K562 (cell line): ENCODE measurements around the gene KCNK4. TPM values are rescaled to one million over a fixed set of nuclear protein-coding genes. Genes with fewer than 3 reads are reported as not detected.
A peak's percentile ranks its signal among the peaks of the same experiment; 100 is the strongest.

Experiments used
- ARID1B ChIP-seq: fragments of 450-650 bp; IDR thresholded peaks from 2 replicates; pipeline ENCODE4 v1.6.1; 2016; ENCODE audit warnings: antibody characterized with exemption, mild to moderate bottlenecking, inconsistent platforms
- ARID4B ChIP-seq: sonication (generic); formaldehyde crosslinking; IDR thresholded peaks from 2 replicates; pipeline ENCODE4 v1.8.0; 2022; ENCODE audit warnings: mild to moderate bottlenecking, missing genetic modification reagents
- DIDO1 ChIP-seq: fragments of 450-650 bp; IDR thresholded peaks from 2 replicates; pipeline ENCODE4 v1.6.1; 2016; ENCODE audit warnings: low read depth, missing biosample characterization, missing genetic modification characterization
- HDAC8 ChIP-seq: fragments of 450-650 bp; IDR thresholded peaks from 2 replicates; pipeline ENCODE4 v1.6.1; 2016; ENCODE audit warnings: mild to moderate bottlenecking, missing genetic modification characterization, moderate library complexity, missing compliant biosample characterization
- KAT7 ChIP-seq: sonication (generic); formaldehyde crosslinking; IDR thresholded peaks from 2 replicates; pipeline ENCODE4 v1.8.0; 2022; ENCODE audit warnings: missing genetic modification reagents, mild to moderate bottlenecking, borderline replicate concordance
- MECOM ChIP-seq: fragments of 250-450 bp; sonication (Bioruptor Pico); IDR thresholded peaks from 2 replicates; pipeline ENCODE4 v1.8.0; 2022; ENCODE audit warnings: inconsistent platforms
- MXI1 ChIP-seq: IDR thresholded peaks from 2 replicates; pipeline ENCODE4 v1.6.1; 2011; ENCODE audit warnings: low read depth, mild to moderate bottlenecking, improper control_type of control experiment, low read length
- MYC ChIP-seq, 2 experiments: fragments of 250-450 bp in 1 of 2; sonication (Bioruptor Pico) in 1 of 2; IDR thresholded peaks; 2 replicates each; pipeline versions ENCODE4 v1.5.1 to v1.6.1; 2012 to 2021; ENCODE audit warnings: low read depth in 2 of 2, borderline replicate concordance in 1 of 2, improper control_type of control experiment in 1 of 2, low read length in 1 of 2, mild to moderate bottlenecking in 1 of 2, moderate library complexity in 1 of 2
- NR2C2 ChIP-seq, 2 experiments: fragments of 200-800 bp in 1 of 2; sonication (Bioruptor generic) in 1 of 2; sonication (generic) in 1 of 2; formaldehyde crosslinking in 1 of 2; IDR thresholded peaks; 2 replicates each; pipeline versions ENCODE4 v1.6.1 to v1.8.0; 2016 to 2022; ENCODE audit warnings: mild to moderate bottlenecking in 1 of 2, missing compliant biosample characterization in 1 of 2, missing genetic modification characterization in 1 of 2, missing genetic modification reagents in 1 of 2
- PHF20 ChIP-seq: fragments of 450-650 bp; IDR thresholded peaks from 2 replicates; pipeline ENCODE4 v1.6.1; 2018; ENCODE audit not compliant: partially characterized antibody
- SIN3A ChIP-seq, 2 experiments: fragments of 150-350 bp in 1 of 2; IDR thresholded peaks; 2 replicates each; pipeline ENCODE4 v1.6.1; 2011 to 2016; ENCODE audit warnings: borderline replicate concordance in 2 of 2, low read depth in 2 of 2, low read length in 2 of 2, mild to moderate bottlenecking in 2 of 2, moderate library complexity in 2 of 2; ENCODE audit not compliant: control insufficient read depth in 1 of 2
- SUPT5H ChIP-seq: fragments of 450-650 bp; IDR thresholded peaks from 2 replicates; pipeline ENCODE4 v1.6.1; 2016
- UBTF ChIP-seq, 2 experiments: IDR thresholded peaks; 2 replicates each; pipeline ENCODE4 v1.6.1; 2012; ENCODE audit warnings: improper control_type of control experiment in 2 of 2, low read depth in 2 of 2, low read length in 2 of 2, borderline replicate concordance in 1 of 2
- ZNF511 ChIP-seq: sonication (generic); formaldehyde crosslinking; IDR thresholded peaks from 2 replicates; pipeline ENCODE4 v1.8.0; 2022; ENCODE audit warnings: mild to moderate bottlenecking, missing genetic modification reagents
- polyA plus RNA-seq, 8 experiments: library from polyadenylated mRNA; depleted of rRNA in 4 of 8; stranded (reverse) in 5 of 8; unstranded in 3 of 8; fragments of >200 nt; fragmentation: Nextera tagmentation in 2 of 8; fragmentation: Illumina TruSeq in 1 of 8; extraction: Ambion mirVana in 2 of 8; extraction: Trizol in 1 of 8; gene quantifications; 2 replicates each; pipeline versions ENCODE4 v1.2.1 to v1.2.3, GENCODE V29; 2011 to 2014; ENCODE audit warnings: inconsistent platforms in 1 of 8, missing spikeins in 1 of 8
- total RNA-seq, 7 experiments: library from RNA; depleted of rRNA in 6 of 7; stranded (reverse); fragments of >200 nt in 6 of 7; fragmentation: Illumina TruSeq in 2 of 7; extraction: Trizol in 2 of 7; gene quantifications; 2 replicates each; pipeline versions ENCODE4 v1.2.1 to v1.2.3, GENCODE V29; 2011 to 2021; ENCODE audit warnings: low replicate concordance in 1 of 7
- TF ChIP-seq, protein P1 (sequence below): fragments of 450-650 bp; IDR thresholded peaks from 2 replicates; pipeline ENCODE4 v1.6.1; 2014; ENCODE audit warnings: low read depth, mild to moderate bottlenecking, moderate library complexity, borderline replicate concordance

Gene KCNK4
- total and polyA plus RNA-seq, 9 of the 15 experiments (the other 6 are each of a cell fraction or from before 2014, with no cell fraction given): not detected

- TF ChIP-seq ARID4B (CRISPR knock-in tag) (peak; percentile 93), ZNF511 (CRISPR knock-in tag) (peak; percentile 59; the same call in 1 of the 2 replicates), DIDO1 (tag) (no peak), UBTF (IDR thresholded peaks at IDR 0.05; ENCODE audit: borderline replicate concordance in 1 of 2, low read depth in 2 of 2, low read length in 2 of 2) (peak; percentile 92 to 99), ARID1B (0 out of 2 replicates have a peak, but pooled peaks have one; percentile 18), MXI1 (peak; percentile 22; the same call in 1 of the 2 replicates), SUPT5H (peak; percentile 70), HDAC8 (tag) (0 out of 2 replicates have a peak, but pooled peaks have one; percentile 35), KAT7 (CRISPR knock-in tag) (no peak), NR2C2 (CRISPR knock-in tag; IDR thresholded peaks at IDR 0.05) (peak; percentile 88; the same call in 1 of the 2 replicates), NR2C2 (tag; IDR thresholded peaks at IDR 0.05) (peak; percentile 82), SIN3A (IDR thresholded peaks at IDR 0.05; ENCODE audit: borderline replicate concordance in 2 of 2, control insufficient read depth in 1 of 2, low read depth in 2 of 2, low read length in 2 of 2) (peak in 1 of 2 experiments; percentile 72; a peak in 3 of 4 replicates), MECOM (CRISPR knock-in tag) (no peak), PHF20 (peak; percentile 73), MYC (IDR thresholded peaks at IDR 0.05; ENCODE audit: low read depth, low read length) (peak; percentile 69), MYC (CRISPR knock-in tag; IDR thresholded peaks at IDR 0.05; ENCODE audit: borderline replicate concordance, low read depth) (no peak)
- TF ChIP-seq, protein P1, sequence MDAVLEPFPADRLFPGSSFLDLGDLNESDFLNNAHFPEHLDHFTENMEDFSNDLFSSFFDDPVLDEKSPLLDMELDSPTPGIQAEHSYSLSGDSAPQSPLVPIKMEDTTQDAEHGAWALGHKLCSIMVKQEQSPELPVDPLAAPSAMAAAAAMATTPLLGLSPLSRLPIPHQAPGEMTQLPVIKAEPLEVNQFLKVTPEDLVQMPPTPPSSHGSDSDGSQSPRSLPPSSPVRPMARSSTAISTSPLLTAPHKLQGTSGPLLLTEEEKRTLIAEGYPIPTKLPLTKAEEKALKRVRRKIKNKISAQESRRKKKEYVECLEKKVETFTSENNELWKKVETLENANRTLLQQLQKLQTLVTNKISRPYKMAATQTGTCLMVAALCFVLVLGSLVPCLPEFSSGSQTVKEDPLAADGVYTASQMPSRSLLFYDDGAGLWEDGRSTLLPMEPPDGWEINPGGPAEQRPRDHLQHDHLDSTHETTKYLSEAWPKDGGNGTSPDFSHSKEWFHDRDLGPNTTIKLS: 0 out of 2 replicates have a peak, but pooled peaks have one; percentile 28
These were observed 51.0 kb downstream of the KCNK4 start (continued) for GRCh38 chr11:64341851-64342791.
